ENCODE data around the gene IDH3B. TPM values are rescaled to one million over a fixed set of nuclear protein-coding genes. Genes with fewer than 3 reads are reported as not detected.

The IDH3B gene
- total RNA-seq, 1 donor from 2014 or later: 136 TPM

GRCh38 chr20:2640260-2640659 is 23.8 kb downstream of the IDH3B start:
- Mint-ChIP-seq H3K4me1 (ENCODE audit: unreplicated experiment) (no peaks in the 10 kb centered on the region), H3K27ac (ENCODE audit: unreplicated experiment) (no peak overlapping the region), H3K9me3 (ENCODE audit: unreplicated experiment) (no peaks in the 10 kb centered on the region), H3K27me3 (ENCODE audit: unreplicated experiment) (no peaks in the 10 kb centered on the region), H3K4me3 (ENCODE audit: unreplicated experiment) (no peak overlapping the region), H3K36me3 (ENCODE audit: low read depth, unreplicated experiment) (no peaks in the 10 kb centered on the region)
- TF ChIP-seq CTCF (IDR thresholded peaks at IDR 0.05; ENCODE audit: unreplicated experiment): no peak
- DNase-seq (ENCODE audit: low spot score): no peak

- H3K4me1 Mint-ChIP-seq (ENCODE audit: unreplicated experiment): no peaks in the 10 kb centered on the region
- peaks cover 2% of the 10 kb centered on the region for H3K27me3 Mint-ChIP-seq (ENCODE audit: unreplicated experiment)
- H3K9me3 Mint-ChIP-seq (ENCODE audit: unreplicated experiment): no peaks in the 10 kb centered on the region
- no peak overlapping the region for H3K27ac Mint-ChIP-seq (ENCODE audit: unreplicated experiment)
- no peaks in the 10 kb centered on the region for H3K36me3 Mint-ChIP-seq (ENCODE audit: low read depth, unreplicated experiment)
- TF ChIP-seq CTCF (IDR thresholded peaks at IDR 0.05; ENCODE audit: unreplicated experiment): no peak
- DNase-seq (ENCODE audit: low spot score): no peak
- H3K4me3 Mint-ChIP-seq (ENCODE audit: unreplicated experiment): no peak overlapping the region
These were observed 26.8 kb downstream of the IDH3B start for GRCh38 chr20:2637246-2637645.

- TF ChIP-seq CTCF (IDR thresholded peaks at IDR 0.05; ENCODE audit: unreplicated experiment): no peak
- no peak overlapping the region for H3K4me3 Mint-ChIP-seq (ENCODE audit: unreplicated experiment)
These were observed 30.6 kb downstream of the IDH3B start for GRCh38 chr20:2633381-2633780.

GRCh38 chr20:2631228-2631627 is 32.8 kb downstream of the IDH3B start:
- no peaks in the 10 kb centered on the region for H3K9me3 Mint-ChIP-seq (ENCODE audit: unreplicated experiment)
- H3K36me3 Mint-ChIP-seq (ENCODE audit: low read depth, unreplicated experiment): no peaks in the 10 kb centered on the region
- peaks cover 2% of the 10 kb centered on the region for H3K27me3 Mint-ChIP-seq (ENCODE audit: unreplicated experiment)
- H3K4me1 Mint-ChIP-seq (ENCODE audit: unreplicated experiment): no peaks in the 10 kb centered on the region
- H3K27ac Mint-ChIP-seq (ENCODE audit: unreplicated experiment): no peak overlapping the region
- no peak for DNase-seq (ENCODE audit: low spot score)
- no peak overlapping the region for H3K4me3 Mint-ChIP-seq (ENCODE audit: unreplicated experiment)
- no peak for TF ChIP-seq CTCF (IDR thresholded peaks at IDR 0.05; ENCODE audit: unreplicated experiment)

More at GRCh38 chr20:2633381-2633780, 30.6 kb downstream of the IDH3B start:
- H3K36me3 Mint-ChIP-seq (ENCODE audit: low read depth, unreplicated experiment): no peaks in the 10 kb centered on the region
- no peaks in the 10 kb centered on the region for H3K9me3 Mint-ChIP-seq (ENCODE audit: unreplicated experiment)
- no peaks in the 10 kb centered on the region for H3K4me1 Mint-ChIP-seq (ENCODE audit: unreplicated experiment)
- peaks cover 2% of the 10 kb centered on the region for H3K27me3 Mint-ChIP-seq (ENCODE audit: unreplicated experiment)
- H3K27ac Mint-ChIP-seq (ENCODE audit: unreplicated experiment): no peak overlapping the region
- no peak for DNase-seq (ENCODE audit: low spot score)

- no peak for DNase-seq (ENCODE audit: low spot score)
- no peaks in the 10 kb centered on the region for H3K27me3 Mint-ChIP-seq (ENCODE audit: unreplicated experiment)
- H3K36me3 Mint-ChIP-seq (ENCODE audit: low read depth, unreplicated experiment): no peaks in the 10 kb centered on the region
- no peak for TF ChIP-seq CTCF (IDR thresholded peaks at IDR 0.05; ENCODE audit: unreplicated experiment)
- no peaks in the 10 kb centered on the region for H3K4me1 Mint-ChIP-seq (ENCODE audit: unreplicated experiment)
- no peaks in the 10 kb centered on the region for H3K9me3 Mint-ChIP-seq (ENCODE audit: unreplicated experiment)
- no peak overlapping the region for H3K4me3 Mint-ChIP-seq (ENCODE audit: unreplicated experiment)
- H3K27ac Mint-ChIP-seq (ENCODE audit: unreplicated experiment): no peak overlapping the region
These were observed 37.0 kb downstream of the IDH3B start for GRCh38 chr20:2626853-2627541.
